HG03135 (cell line): ENCODE measurements around the gene PAQR4.

Source experiments
- ATAC-seq: cut with Tn5 transposase; IDR thresholded peaks from one replicate; pipeline ENCODE4 v1.9.1; 2021; ENCODE audit warnings: mild to moderate bottlenecking, moderate library complexity; ENCODE audit not compliant: unreplicated experiment

Gene PAQR4

GRCh38 chr16:3003582-3004270, 34.6 kb downstream of the PAQR4 start:
- ATAC-seq: peak; percentile 89

- peak; percentile 18 for ATAC-seq
Measured at GRCh38 chr16:3004319-3004718, 35.2 kb downstream of the PAQR4 start.

GRCh38 chr16:3004781-3005284, 35.7 kb downstream of the PAQR4 start:
- no peak for ATAC-seq

GRCh38 chr16:3007059-3007956, 38.2 kb downstream of the PAQR4 start:
- ATAC-seq: no peak

- no peak for ATAC-seq
Measured at GRCh38 chr16:3007957-3008689, 39.0 kb downstream of the PAQR4 start.

- no peak for ATAC-seq
Measured at GRCh38 chr16:3008690-3009037, 39.5 kb downstream of the PAQR4 start.

- no peak for ATAC-seq
Measured at GRCh38 chr16:3009568-3010390, 40.6 kb downstream of the PAQR4 start.

GRCh38 chr16:3010510-3010909, 41.4 kb downstream of the PAQR4 start:
- ATAC-seq: no peak

- ATAC-seq: no peak
Measured at GRCh38 chr16:3012246-3012645, 43.1 kb downstream of the PAQR4 start.

GRCh38 chr16:3012828-3013420, 43.8 kb downstream of the PAQR4 start, which contains the start of gene CLDN9:
Gene CLDN9, plus strand, starts transcription at chr16:3012923. Its CDS starts 440 bp downstream, at chr16:3013363.
- no peak for ATAC-seq

GRCh38 chr16:3013491-3013951, 44.4 kb downstream of the PAQR4 start:
- no peak for ATAC-seq

GRCh38 chr16:3013998-3014690, 45.0 kb downstream of the PAQR4 start:
- no peak for ATAC-seq

GRCh38 chr16:3014971-3015370, 45.8 kb downstream of the PAQR4 start:
- ATAC-seq: no peak

- no peak for ATAC-seq
Measured at GRCh38 chr16:3015865-3016521, 46.8 kb downstream of the PAQR4 start.

- no peak for ATAC-seq
Measured at GRCh38 chr16:3017344-3017743, 48.2 kb downstream of the PAQR4 start.

- ATAC-seq: no peak
Measured at GRCh38 chr16:3017794-3018506, 48.8 kb downstream of the PAQR4 start, which contains the start of gene CLDN6. Gene CLDN6, minus strand, starts transcription at chr16:3018183. Its CDS starts 2,162 bp downstream, at chr16:3016021.

- no peak for ATAC-seq
Measured at GRCh38 chr16:3019594-3020246, 50.6 kb downstream of the PAQR4 start.

GRCh38 chr16:3020247-3020603, 51.1 kb downstream of the PAQR4 start, which contains the start of gene TNFRSF12A:
Gene TNFRSF12A, plus strand, starts transcription at chr16:3020368. Its CDS starts 30 bp downstream, at chr16:3020398.
- no peak for ATAC-seq
